ENCODE results near the gene SETDB1.

SETDB1 gene

DNA sequence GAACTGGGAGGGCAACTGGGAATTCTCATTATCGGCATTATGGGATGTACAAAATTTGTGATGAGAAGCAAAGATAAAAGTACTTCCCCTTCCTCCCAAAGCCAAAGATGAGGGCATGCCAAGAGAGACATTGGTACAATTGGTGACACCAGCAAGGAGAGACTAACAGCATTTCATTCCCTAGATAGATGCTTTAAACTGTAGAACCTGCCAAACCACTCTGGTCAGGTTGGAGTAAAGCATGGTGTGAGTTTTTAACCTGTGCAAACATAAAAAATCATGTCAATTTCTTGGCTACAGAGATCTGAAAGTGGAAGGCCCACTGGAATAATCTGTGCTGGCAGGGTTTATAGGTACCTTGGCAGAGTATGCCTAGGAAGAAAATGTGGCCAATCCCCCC is 19.8 kb upstream of the SETDB1 start:
- no peak overlapping the region for H3K27ac ChIP-seq (replicated peaks)
- TF ChIP-seq GABPA (IDR thresholded peaks at IDR 0.05; ENCODE audit: low read depth), result no peak
- no peak for TF ChIP-seq CTCF (IDR thresholded peaks at IDR 0.05; ENCODE audit: insufficient read depth, low read length)
- no peak for TF ChIP-seq REST (IDR thresholded peaks at IDR 0.05; ENCODE audit: insufficient replicate concordance, low read depth)
- no peak for TF ChIP-seq POLR2AphosphoS5 (IDR thresholded peaks at IDR 0.05; ENCODE audit: low read depth)
- TF ChIP-seq SPI1 (IDR thresholded peaks at IDR 0.05; ENCODE audit: borderline replicate concordance, low read depth), result no peak
- DNase-seq (ENCODE audit: low read depth in 1 of 2, low spot score in 1 of 2), result no peak
- H3K4me3 ChIP-seq (replicated peaks; ENCODE audit: insufficient read depth, low read length), result no peak overlapping the region
- no peaks in the 10 kb centered on the region for H3K27me3 ChIP-seq (ENCODE audit: insufficient read depth, poor library complexity, severe bottlenecking)

DNA sequence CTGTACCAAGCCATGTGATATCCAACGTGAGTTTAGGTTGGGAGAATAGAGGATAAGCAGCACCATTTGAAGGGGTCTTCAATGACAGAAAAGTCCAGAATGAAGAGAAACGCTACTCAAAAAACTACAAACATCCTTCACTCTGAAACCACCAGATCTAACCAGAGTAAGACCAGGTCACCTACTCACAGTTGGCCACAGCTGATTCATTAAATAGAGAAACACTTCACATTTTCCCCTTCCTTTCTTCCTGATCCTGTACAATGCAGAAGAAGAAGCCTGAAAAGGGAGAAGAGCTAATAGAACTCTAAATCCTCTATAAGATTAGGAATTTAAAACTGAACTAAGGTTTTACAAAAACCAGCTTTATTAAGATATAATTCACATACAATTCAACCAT is 19.4 kb upstream of the SETDB1 start:
- TF ChIP-seq GABPA (IDR thresholded peaks at IDR 0.05; ENCODE audit: low read depth) (no peak), SPI1 (IDR thresholded peaks at IDR 0.05; ENCODE audit: borderline replicate concordance, low read depth) (no peak), CTCF (IDR thresholded peaks at IDR 0.05; ENCODE audit: insufficient read depth, low read length) (no peak), REST (IDR thresholded peaks at IDR 0.05; ENCODE audit: insufficient replicate concordance, low read depth) (no peak), POLR2AphosphoS5 (IDR thresholded peaks at IDR 0.05; ENCODE audit: low read depth) (no peak)
- Histone ChIP-seq H3K27me3 (ENCODE audit: insufficient read depth, poor library complexity, severe bottlenecking) (no peaks in the 10 kb centered on the region), H3K27ac (replicated peaks) (no peak overlapping the region), H3K4me3 (replicated peaks; ENCODE audit: insufficient read depth, low read length) (no peak overlapping the region)
- DNase-seq (ENCODE audit: low read depth in 1 of 2, low spot score in 1 of 2), result no peak

GRCh38 chr1:150909585-150910180 is 16.5 kb upstream of the SETDB1 start:
- TF ChIP-seq SPI1 (IDR thresholded peaks at IDR 0.05; ENCODE audit: borderline replicate concordance, low read depth) (no peak; the same call in 1 of the 2 replicates), POLR2AphosphoS5 (IDR thresholded peaks at IDR 0.05; ENCODE audit: low read depth) (no peak), CTCF (IDR thresholded peaks at IDR 0.05; ENCODE audit: insufficient read depth, low read length) (no peak), REST (IDR thresholded peaks at IDR 0.05; ENCODE audit: insufficient replicate concordance, low read depth) (no peak), GABPA (IDR thresholded peaks at IDR 0.05; ENCODE audit: low read depth) (no peak)
- no peak overlapping the region for H3K27ac ChIP-seq (replicated peaks)
- no peaks in the 10 kb centered on the region for H3K27me3 ChIP-seq (ENCODE audit: insufficient read depth, poor library complexity, severe bottlenecking)
- DNase-seq (ENCODE audit: low read depth in 1 of 2, low spot score in 1 of 2), result no peak
- no peak overlapping the region for H3K4me3 ChIP-seq (replicated peaks; ENCODE audit: insufficient read depth, low read length)

Measured in HL-60 (cell line).